Loucy (cell line): ENCODE measurements around the gene USH1C.

Experiments used
- H2AFZ ChIP-seq: fragments of 200-600 bp; sonication (generic); 2 replicates; pipeline ENCODE4 v1.6.0; 2016; ENCODE audit warnings: antibody characterized with exemption, mild to moderate bottlenecking, low read length, moderate library complexity
- H3F3A ChIP-seq: fragments of 200-600 bp; 2 replicates; pipeline ENCODE4 v1.6.0; 2016; ENCODE audit warnings: antibody characterized with exemption, low read depth, mild to moderate bottlenecking
- H3K27me3 ChIP-seq: fragments of 200-600 bp; sonication (generic); 2 replicates; pipeline ENCODE4 v1.6.1; 2014; ENCODE audit warnings: low read length, mild to moderate bottlenecking; ENCODE audit not compliant: insufficient read depth, poor library complexity, severe bottlenecking
- H3K36me3 ChIP-seq: fragments of 200-600 bp; sonication (generic); 2 replicates; pipeline ENCODE4 v1.6.1; 2016; ENCODE audit warnings: low read length; ENCODE audit not compliant: insufficient read depth
- H3K4me1 ChIP-seq: fragments of 200-600 bp; sonication (generic); 2 replicates; pipeline ENCODE4 v1.5.1; 2014; ENCODE audit warnings: low read length, mild to moderate bottlenecking; ENCODE audit not compliant: insufficient read depth, poor library complexity, severe bottlenecking
- H3K4me2 ChIP-seq: fragments of 200-600 bp; sonication (generic); 2 replicates; pipeline ENCODE4 v1.6.0; 2014; ENCODE audit warnings: antibody characterized with exemption, low read length, low read depth, mild to moderate bottlenecking; ENCODE audit not compliant: poor library complexity, severe bottlenecking
- H3K4me3 ChIP-seq: fragments of 200-600 bp; sonication (generic); 2 replicates; pipeline ENCODE4 v1.5.1; 2014; ENCODE audit warnings: low read length, mild to moderate bottlenecking, mixed read lengths; ENCODE audit not compliant: poor library complexity, severe bottlenecking
- H3K79me2 ChIP-seq: fragments of 200-600 bp; sonication (generic); 2 replicates; pipeline ENCODE4 v1.6.1; 2014; ENCODE audit warnings: low read length; ENCODE audit not compliant: insufficient read depth
- H3K9ac ChIP-seq: fragments of 200-600 bp; sonication (generic); 2 replicates; pipeline ENCODE4 v1.6.0; 2014; ENCODE audit warnings: mild to moderate bottlenecking, low read depth, low read length, moderate library complexity; ENCODE audit not compliant: poor library complexity, severe bottlenecking
- H3K9me2 ChIP-seq: fragments of 200-600 bp; sonication (generic); replicated peaks from 2 replicates; pipeline ENCODE4 v1.6.1; 2016; ENCODE audit warnings: low read depth, low read length, mixed read lengths
- H3K9me3 ChIP-seq: fragments of 200-600 bp; sonication (generic); 2 replicates; pipeline ENCODE4 v1.6.1; 2014; ENCODE audit warnings: mild to moderate bottlenecking, antibody characterized with exemption, low read length, low read depth; ENCODE audit not compliant: insufficient read depth
- H4K20me1 ChIP-seq: fragments of 200-600 bp; sonication (generic); 2 replicates; pipeline ENCODE4 v1.6.0; 2014; ENCODE audit warnings: antibody characterized with exemption, low read length, mild to moderate bottlenecking; ENCODE audit not compliant: insufficient read depth, poor library complexity, severe bottlenecking
- EZH2phosphoT487 ChIP-seq: fragments of 200-600 bp; IDR thresholded peaks from 2 replicates; pipeline ENCODE4 v1.6.1; 2018; ENCODE audit warnings: antibody characterized with exemption, mild to moderate bottlenecking, moderate library complexity, borderline replicate concordance
- TF ChIP-seq, protein P1 (sequence below): fragments of 200-600 bp; sonication (generic); conservative IDR thresholded peaks from 2 replicates; pipeline ENCODE4 v1.5.1; 2014; ENCODE audit warnings: mild to moderate bottlenecking, antibody characterized with exemption, low read length

Gene USH1C

DNA sequence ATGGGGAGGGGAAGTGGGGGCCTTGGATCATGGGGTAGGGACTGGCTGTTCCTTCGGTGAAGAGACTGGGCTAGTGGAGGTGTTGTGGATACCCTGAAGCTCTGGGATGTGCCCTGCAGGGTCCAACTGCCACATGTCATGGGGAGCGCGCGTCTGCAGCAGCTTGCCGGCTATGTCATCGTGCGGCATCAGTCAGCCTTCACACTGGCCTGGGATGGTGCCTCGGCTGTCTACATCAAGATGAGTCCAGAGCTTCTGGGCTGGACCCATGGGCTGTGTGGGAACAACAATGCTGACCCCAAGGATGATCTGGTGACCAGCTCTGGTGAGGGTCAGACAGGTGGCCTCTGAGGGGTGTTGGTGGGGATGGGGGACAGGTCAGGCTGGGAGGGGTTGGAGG lies 12.8 kb upstream of the USH1C start:
- no peaks in the 10 kb centered on the region for H3K36me3 ChIP-seq
- no peak overlapping the region for H3K4me2 ChIP-seq
- H3K9ac ChIP-seq = no peak overlapping the region
- H3K9me3 ChIP-seq = no peaks in the 10 kb centered on the region
- H3K4me3 ChIP-seq = no peak overlapping the region
- H3K27me3 ChIP-seq = no peaks in the 10 kb centered on the region
- TF ChIP-seq, protein P1, sequence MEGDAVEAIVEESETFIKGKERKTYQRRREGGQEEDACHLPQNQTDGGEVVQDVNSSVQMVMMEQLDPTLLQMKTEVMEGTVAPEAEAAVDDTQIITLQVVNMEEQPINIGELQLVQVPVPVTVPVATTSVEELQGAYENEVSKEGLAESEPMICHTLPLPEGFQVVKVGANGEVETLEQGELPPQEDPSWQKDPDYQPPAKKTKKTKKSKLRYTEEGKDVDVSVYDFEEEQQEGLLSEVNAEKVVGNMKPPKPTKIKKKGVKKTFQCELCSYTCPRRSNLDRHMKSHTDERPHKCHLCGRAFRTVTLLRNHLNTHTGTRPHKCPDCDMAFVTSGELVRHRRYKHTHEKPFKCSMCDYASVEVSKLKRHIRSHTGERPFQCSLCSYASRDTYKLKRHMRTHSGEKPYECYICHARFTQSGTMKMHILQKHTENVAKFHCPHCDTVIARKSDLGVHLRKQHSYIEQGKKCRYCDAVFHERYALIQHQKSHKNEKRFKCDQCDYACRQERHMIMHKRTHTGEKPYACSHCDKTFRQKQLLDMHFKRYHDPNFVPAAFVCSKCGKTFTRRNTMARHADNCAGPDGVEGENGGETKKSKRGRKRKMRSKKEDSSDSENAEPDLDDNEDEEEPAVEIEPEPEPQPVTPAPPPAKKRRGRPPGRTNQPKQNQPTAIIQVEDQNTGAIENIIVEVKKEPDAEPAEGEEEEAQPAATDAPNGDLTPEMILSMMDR = no peak
- no peak for TF ChIP-seq EZH2phosphoT487
- H3K9me2 ChIP-seq = no peaks in the 10 kb centered on the region
- H4K20me1 ChIP-seq = no peaks in the 10 kb centered on the region
- no peaks in the 10 kb centered on the region for H3F3A ChIP-seq
- H2AFZ ChIP-seq = no peak overlapping the region
- H3K4me1 ChIP-seq = no peaks in the 10 kb centered on the region
- H3K79me2 ChIP-seq = no peaks in the 10 kb centered on the region

DNA sequence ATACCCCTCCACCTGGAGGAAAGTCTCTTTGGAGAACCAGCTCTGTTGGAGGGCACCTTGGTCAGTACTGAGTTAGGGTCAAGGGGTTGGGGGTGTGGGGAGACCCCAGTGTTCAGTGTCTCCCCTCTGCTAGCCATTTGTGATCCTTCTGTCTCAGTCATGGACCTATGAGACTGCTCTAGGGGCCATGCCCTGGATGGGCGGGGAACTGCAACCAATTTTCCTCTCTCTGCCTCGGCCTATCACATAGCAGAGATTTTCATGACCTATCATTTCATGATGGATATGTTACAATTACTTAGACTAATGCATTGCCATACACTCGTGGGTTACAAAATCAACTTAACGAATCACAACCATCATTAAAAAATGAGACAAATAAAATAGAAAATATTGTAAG lies 10.3 kb upstream of the USH1C start:
- H3K36me3 ChIP-seq = no peaks in the 10 kb centered on the region
- no peaks in the 10 kb centered on the region for H3F3A ChIP-seq
- TF ChIP-seq, protein P1 = no peak; the same call in 1 of the 2 replicates
- TF ChIP-seq EZH2phosphoT487 = no peak
- no peaks in the 10 kb centered on the region for H3K79me2 ChIP-seq
- no peaks in the 10 kb centered on the region for H3K9me3 ChIP-seq
- H3K4me1 ChIP-seq = peaks cover 11% of the 10 kb centered on the region
- no peaks in the 10 kb centered on the region for H3K27me3 ChIP-seq
- no peak overlapping the region for H2AFZ ChIP-seq
- no peak overlapping the region for H3K9ac ChIP-seq
- no peak overlapping the region for H3K4me2 ChIP-seq
- no peak overlapping the region for H3K4me3 ChIP-seq
- H3K9me2 ChIP-seq = no peaks in the 10 kb centered on the region
- H4K20me1 ChIP-seq = no peaks in the 10 kb centered on the region

DNA sequence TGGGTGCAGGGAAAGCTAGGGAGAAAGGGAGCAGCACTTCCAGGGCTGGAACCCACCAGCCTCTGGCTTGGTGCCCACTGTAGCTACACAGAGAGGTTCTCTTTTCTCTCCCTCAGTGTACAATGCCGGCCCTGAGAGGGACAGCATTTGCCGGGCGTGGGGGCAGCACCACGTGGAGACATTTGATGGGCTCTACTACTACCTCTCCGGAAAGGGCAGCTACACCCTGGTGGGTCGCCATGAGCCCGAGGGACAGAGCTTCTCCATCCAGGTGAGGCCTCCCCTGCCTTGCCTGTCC lies 9.0 kb upstream of the USH1C start:
- no peaks in the 10 kb centered on the region for H3K36me3 ChIP-seq
- H3K4me1 ChIP-seq = peaks cover 11% of the 10 kb centered on the region
- TF ChIP-seq EZH2phosphoT487 = no peak
- TF ChIP-seq, protein P1 = no peak
- H3K9me2 ChIP-seq = no peaks in the 10 kb centered on the region
- no peak overlapping the region for H3K9ac ChIP-seq
- no peak overlapping the region for H2AFZ ChIP-seq
- no peaks in the 10 kb centered on the region for H3F3A ChIP-seq
- no peak overlapping the region for H3K4me3 ChIP-seq
- no peaks in the 10 kb centered on the region for H4K20me1 ChIP-seq
- no peaks in the 10 kb centered on the region for H3K27me3 ChIP-seq
- H3K4me2 ChIP-seq = no peak overlapping the region
- no peaks in the 10 kb centered on the region for H3K79me2 ChIP-seq
- H3K9me3 ChIP-seq = no peaks in the 10 kb centered on the region
